GM10847 (cell line): Measurements from ENCODE around the gene MRPL21.

Experiments
- POLR2A ChIP-seq: IDR thresholded peaks from 2 replicates; pipeline ENCODE4 v1.6.1; 2011; ENCODE audit not compliant: insufficient read length; ENCODE audit errors: extremely low read depth

Gene MRPL21

DNA sequence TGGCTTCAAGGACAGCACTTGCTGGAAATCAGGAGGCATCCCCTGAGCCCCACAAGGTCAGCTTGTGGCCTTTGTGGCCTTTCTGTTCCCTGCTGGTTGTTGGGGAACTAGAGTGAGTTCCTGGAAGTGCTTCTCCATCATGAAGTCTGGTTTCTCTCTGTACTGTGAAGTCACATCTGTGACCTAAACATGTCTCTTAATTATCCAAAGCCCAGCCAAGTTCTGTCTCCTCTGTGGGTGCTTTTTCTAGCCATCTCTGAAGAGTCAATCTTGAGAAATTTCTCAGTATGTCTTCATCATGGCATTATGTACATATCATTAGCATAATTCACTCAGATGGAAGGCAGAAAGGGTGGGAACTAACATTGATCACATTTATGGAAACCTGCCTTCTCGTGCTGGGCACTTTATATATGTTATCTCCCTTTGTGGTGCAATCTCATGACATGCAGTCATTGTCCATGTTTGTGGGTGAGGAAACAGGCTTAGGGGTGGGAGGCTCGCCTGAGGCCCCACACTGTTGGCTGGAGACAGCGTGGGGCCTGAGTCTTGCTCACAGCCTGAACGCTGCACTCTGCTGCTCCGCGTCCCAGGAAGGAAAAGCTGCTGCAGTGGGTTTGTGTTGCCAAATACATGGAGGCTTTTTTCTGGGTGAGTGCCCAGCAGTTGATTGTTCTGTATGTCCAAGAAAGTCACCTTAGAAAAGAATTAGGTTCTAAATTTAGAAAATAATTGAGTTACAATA lies 24.7 kb upstream of the MRPL21 start:
- TF ChIP-seq POLR2A, result no peak

DNA sequence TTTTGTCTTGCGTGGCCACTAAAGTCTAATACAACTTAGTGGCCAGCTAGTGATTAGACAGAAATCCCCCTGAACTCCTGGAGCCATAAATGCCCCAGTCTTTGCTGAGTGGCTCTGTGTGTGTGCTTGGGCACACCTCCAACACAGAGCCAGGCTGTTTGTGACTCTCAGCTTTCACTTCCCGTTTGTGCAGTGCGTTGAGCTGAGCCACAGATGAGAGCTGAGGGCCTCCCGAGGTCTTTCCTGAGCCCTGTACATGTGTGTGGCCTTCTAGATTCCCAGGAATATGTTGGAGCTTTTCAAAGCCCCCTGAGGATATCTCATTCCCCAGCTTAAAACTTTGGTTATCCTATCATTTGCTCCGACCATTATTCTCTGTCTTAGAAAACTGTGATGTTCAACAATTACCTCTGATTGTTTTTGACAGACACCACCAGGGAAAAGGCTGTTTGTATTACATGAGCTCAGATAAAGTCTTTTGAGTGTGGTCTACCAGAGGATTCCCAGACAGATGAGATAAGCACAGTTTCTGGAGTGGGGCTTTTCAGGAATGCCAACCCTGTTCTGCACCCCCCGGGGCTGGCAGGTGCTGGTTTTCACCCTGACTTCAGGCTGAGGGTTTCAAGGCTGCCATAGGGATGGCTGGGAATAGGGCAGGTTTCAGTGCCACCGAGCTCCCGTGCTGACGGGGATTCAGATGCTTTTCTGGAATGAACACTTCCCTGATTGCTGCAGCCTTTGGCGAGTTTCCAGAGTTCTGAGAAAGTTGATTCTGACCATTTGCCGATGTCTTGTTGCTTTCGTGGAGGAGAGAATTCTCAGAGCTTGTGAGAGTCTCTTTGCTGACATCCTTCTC lies 23.9 kb upstream of the MRPL21 start:
- no peak for TF ChIP-seq POLR2A

DNA sequence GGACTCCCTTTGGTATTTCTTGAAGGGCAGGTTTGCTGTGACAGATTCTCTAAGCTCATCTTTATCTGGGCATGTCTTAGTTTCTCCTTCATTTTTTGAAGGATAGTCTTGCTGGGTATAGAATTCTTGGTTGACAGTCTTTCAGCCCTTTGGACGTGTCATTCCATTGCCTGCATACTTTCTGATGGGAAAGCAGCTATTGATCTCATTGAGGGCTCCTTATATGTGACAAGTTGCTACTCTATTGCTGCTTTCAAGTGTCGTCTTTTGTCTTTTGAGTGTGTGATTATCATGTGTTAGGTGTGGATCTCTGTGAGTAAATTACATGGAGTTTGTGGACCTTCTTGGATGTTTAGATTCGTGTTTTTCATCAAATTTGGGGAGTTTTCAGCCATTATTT lies 22.0 kb upstream of the MRPL21 start:
- TF ChIP-seq POLR2A, result no peak

DNA sequence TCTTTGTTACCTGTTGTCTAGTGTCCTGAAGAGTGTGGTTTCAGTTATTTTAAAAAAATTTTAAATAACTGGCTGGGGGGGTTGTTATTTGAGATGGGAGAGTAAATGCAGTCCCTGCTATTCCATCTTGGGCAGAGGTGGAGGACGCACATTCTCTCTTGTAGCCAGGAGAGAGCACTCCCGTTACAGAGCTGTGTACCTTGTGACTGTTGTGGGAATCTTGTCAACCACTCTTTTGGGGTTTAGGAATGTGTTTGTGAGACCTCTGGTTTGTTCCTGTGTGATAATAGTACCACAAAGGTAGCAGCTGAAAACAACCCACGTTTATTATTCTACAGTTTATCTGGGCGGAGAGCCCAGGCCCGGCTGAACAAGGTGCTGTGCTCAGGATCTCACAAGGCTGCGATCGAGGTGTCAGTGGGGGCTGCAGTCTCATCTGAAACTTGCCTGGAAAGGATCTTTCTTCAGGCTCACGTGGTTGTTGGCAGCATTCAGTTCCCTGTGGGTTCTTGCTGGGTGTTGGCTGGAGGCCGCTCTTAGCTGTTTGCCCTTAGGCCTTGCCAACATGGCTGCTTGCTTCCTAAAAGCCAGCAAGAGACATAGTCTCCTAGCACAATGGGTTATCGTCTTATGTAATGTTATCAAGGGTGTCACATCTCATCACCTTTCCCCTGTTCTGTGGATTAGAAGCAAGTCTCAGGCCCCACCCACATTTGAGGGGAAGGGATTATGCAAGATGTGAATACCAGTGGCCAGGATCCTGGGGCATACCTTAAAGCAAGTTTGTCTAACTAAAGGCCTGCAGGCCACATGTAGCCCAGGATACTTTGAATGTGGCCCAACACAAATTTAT lies 20.7 kb upstream of the MRPL21 start:
- TF ChIP-seq POLR2A, result no peak

DNA sequence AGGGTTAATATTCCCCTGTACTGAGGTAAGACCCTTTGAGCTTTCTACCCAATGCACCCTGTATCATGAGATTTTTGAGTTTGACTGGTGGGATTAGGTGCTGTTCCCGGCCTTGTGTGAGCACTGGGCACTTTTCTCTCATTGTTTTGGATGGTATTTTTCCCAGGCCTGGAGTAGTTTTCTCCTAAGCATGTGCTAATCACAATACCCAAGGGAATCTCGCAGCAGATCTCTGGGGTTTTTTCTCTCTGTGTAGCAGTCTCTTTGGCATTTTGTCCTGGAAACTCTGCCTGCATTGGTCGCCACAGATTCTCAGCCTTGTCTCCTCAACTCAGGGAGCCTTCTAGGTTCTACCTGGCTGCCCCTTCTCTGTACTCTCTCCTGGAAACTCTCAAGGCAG lies 20.0 kb upstream of the MRPL21 start:
- no peak for TF ChIP-seq POLR2A

DNA sequence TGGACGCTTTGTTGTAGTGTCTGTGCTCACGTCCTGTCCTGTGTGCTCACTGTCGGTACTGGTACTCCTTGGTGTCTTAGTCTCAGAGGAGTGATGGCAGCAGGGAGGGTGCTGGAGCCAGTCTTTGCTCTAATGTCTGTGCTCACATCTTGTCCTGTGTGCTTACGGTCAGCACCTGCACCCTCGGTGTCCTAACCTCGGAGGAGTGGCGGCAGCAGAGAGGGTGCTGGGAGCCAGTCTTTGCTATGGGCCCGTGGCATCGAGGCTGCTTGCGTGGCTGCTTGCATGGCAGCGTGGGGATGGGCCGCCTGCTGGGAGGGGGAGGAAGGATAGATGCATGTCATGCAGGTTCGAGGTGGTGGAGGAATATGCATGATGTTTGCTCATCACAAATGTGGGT lies 12.8 kb upstream of the MRPL21 start:
- TF ChIP-seq POLR2A, result no peak

DNA sequence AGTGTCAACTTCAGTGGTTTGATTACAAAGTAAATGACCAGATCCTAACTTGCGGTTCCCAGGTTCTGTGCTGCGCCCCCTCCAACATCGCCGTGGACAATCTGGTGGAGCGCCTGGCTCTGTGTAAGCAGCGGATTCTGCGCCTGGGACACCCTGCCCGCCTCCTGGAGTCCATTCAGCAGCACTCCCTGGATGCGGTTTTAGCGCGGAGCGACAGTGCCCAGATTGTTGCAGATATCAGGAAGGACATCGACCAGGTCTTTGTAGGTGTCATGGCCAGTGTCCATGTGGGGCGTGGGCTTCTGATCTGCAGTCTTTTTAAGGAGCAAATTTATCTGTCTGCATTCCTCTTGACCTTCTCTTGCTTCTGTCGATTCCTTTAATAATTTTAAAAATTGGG lies 11.1 kb upstream of the MRPL21 start:
- no peak for TF ChIP-seq POLR2A

DNA sequence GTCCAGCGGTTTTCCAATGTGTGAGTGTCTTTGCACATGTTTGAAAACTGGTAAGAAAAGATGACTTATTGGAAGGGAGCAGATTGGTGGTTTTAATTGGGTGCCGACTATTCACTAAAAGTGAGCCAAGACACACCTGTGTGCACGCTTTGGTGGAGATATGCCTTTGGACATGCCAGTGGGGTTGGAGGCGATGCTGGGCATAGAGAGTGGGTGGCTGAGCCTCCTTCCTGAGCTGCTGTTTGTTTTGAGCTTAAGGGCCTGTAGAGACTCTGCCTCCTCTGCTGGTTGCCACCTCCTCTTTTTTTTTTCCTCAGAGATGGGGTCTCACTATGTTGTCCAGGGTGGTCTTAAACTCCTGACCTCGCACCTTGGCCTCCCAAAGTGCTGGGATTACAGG lies 9.6 kb upstream of the MRPL21 start:
- TF ChIP-seq POLR2A, result no peak

DNA sequence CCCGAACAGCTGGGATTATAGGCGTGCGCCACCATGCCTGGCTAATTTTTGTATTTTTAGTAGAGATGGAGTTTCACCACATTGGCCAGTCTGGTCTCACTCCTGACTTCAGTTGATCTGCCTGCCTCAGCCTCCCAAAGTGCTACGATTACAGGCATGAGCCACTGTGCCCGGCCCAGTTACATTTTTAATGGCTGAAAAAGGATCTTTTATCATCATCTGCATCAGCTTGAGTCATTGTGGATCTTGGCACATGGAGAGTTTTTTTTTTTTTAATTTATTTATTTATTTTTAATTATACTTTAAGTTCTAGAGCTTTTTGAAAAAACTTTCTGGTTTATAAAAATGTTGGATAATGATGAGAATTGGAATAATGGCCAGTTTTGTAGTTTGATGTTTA lies 8.6 kb upstream of the MRPL21 start:
- TF ChIP-seq POLR2A, result no peak

DNA sequence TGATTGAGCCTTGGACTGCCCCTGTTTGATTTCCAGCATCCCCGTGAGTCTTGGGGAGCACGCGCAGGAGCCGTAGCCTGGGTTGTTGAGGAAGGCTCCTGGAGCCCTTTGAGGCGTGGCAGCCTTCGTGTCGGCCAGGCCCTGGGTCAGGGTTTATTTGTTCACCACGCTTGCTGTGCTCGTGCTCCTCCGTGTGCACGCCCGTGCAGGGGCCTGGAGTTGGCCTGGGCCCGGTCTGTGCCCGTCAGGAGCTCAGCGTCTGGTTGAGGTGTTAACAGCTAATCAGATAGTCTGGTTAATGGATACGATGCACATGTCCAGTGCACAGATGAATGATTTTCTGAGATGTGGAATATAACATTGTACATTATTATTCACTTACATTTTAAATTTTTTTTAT lies 8.1 kb upstream of the MRPL21 start:
- no peak for TF ChIP-seq POLR2A

DNA sequence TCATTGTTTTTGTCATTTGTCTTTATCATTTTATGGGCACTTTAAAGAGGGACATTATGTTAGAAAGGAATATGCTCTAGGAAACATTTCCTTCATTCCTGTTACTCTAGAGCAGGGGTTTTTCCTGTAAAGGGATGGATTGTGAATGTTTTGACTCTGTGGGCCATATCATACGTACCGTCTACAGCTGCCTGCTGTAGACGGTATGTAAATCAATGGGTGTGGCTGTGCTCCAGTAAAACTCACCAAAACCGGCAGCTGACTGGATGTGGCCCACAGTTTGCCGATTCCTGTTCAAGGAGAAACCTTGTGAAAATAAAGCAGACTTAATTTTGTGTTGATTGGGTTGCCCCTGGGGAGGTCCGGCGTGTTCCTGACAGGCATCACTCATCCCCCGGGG lies 7.3 kb upstream of the MRPL21 start:
- TF ChIP-seq POLR2A, result no peak

DNA sequence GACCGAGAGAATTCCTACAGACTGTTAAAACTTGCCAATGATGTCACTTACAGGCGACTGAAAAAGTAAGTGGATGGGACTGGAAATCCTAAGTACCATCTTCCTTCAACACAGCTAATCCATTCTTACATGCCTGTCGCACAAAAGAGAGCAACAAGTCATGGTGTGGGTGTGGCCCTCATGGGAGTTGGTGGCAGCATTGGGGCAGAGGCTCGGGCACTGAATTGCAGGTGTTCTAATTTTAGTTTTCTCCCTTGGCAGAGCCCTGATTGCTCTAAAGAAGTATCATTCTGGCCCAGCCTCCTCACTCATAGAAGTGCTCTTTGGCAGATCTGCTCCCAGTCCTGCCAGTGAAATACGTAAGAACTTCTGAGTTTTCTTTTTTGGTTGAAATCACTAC lies 4.6 kb upstream of the MRPL21 start:
- TF ChIP-seq POLR2A, result no peak

DNA sequence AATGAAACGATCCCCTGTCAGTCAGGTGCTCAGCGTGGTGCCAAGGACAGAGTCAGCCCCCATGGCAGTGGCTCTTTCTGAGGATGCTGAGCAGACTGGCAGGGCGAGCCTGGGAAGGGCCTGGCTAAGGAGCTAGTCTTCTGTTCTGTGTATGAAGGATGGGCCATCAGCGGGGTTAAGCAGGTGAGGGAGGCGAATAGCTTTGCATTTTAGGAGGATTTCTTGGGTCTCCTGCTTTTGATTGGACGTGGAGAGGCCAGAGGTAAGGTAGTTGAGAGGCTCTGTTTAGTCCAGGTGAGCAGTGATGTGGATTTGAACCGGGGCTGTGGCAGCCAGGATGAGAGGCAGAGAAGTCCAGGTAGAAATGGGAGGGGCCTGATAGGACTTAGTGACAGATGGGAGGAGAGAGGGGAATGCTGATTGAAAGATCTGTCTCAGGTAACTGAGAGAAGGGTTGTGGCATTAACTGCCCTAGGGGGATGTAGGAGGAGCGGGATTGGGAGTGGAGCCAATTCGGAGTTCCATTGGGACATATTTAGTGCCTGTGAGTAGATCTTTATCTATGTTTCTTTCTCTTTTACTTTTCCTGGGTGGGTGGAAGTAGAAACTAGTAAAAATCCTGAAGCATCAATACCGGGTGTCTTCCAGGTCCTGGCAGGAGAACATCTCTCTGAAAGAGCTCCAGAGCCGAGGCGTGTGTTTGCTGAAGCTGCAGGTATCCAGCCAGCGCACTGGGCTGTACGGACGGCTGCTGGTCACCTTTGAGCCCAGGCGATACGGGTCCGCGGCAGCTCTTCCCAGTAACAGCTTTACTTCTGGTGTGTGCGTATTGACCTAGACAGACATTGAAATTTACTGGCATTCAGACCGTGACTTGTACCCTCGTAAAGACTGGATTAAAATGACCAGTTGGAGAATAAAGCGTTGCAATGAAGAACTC lies 2.1 kb upstream of the MRPL21 start:
- no peak for TF ChIP-seq POLR2A

DNA sequence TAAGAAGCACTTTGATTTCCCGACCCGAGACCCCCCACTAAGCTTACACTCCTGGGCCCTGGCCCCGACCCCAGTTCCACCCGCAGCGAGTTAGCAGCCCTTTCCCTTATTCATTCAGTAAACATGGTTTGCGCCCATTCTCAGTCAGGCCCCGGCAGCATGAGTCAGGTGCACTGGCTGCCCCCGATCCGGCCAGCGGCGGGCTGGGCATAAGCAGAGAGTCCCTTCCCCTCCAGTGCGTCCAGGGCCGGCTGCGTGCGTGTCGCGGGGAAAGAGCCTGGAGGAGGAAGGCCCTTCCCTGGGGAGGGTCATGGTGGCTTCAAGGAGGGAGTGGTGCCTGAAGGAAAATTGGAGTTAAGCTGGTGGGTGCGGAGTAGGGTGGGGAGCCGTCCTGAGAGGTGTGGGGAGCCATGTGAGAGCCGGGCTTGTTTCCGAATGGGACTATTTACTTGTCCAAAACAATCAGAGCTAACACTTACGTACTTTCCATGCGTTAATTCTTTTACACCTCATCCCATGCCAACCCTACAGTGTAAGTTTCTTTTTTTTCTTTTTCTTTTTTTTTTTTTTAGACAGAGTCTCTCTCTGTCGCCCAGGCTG lies 716 bp upstream of the MRPL21 start:
- TF ChIP-seq POLR2A, result no peak
